HFF-Myc (cell line): ENCODE data around the gene SPDYE3.
"Not testable (repeated sequence)": the region's sequence is repeated elsewhere in the genome, so short reads cannot be mapped to it uniquely, and the experiment has no call there.

Experiments used
- DNase-seq: peaks from one replicate; pipeline ENCODE4 v3.0.0-alpha.2; 2011; ENCODE audit warnings: low read depth; ENCODE audit errors: extremely low read depth
- H3K4me3 ChIP-seq: replicated peaks from 2 replicates; pipeline ENCODE4 v1.5.1; 2011; ENCODE audit warnings: low read depth, mild to moderate bottlenecking, control low read depth, low read length
- TF ChIP-seq, protein P1 (sequence below): IDR thresholded peaks from 2 replicates; pipeline ENCODE4 v1.5.1; 2012; ENCODE audit warnings: mild to moderate bottlenecking, low read depth, low read length, control low read depth; ENCODE audit errors: missing control alignments

Gene SPDYE3

DNA sequence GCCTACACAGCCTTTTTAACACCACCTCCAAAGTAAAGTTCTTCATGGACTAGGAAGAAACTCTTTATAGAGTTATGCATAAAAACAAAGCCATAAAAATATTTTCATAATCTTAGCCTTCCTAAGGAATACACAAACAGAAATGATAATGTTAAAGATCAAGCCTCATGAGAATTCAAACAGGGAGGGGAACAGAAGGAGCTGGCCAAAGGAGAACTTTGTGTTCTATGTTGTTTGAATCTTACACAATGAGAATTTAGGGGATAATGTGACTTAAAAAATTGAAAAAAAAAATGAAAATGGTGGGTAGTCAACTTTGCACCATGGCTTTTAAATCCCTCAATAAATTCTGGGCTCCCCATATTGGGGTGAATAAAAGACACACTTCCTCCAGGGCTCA, 41.3 kb downstream of the SPDYE3 start:
- no peak for DNase-seq

DNA sequence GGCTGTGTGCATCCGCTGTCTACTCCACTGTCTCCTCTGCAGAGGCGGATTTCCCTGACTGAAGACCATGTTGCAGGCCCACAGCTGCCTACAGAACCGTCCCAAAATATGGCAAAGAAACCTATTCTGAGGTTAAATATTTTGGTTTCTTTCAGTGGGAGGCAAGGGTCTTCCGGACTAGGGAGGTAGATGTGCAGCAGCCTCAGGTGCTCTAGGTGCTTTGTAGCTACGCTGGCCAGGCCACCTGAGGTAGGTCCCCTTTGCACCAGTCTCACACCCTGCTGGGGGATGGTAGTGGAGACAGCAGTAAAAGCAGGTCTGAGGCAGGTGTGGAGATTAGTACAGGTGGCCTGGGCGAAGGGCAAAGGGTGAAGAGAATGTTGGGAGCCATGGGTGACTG, 42.3 kb downstream of the SPDYE3 start:
- no peak overlapping the region for H3K4me3 ChIP-seq
- no peak for DNase-seq
- TF ChIP-seq, protein P1, sequence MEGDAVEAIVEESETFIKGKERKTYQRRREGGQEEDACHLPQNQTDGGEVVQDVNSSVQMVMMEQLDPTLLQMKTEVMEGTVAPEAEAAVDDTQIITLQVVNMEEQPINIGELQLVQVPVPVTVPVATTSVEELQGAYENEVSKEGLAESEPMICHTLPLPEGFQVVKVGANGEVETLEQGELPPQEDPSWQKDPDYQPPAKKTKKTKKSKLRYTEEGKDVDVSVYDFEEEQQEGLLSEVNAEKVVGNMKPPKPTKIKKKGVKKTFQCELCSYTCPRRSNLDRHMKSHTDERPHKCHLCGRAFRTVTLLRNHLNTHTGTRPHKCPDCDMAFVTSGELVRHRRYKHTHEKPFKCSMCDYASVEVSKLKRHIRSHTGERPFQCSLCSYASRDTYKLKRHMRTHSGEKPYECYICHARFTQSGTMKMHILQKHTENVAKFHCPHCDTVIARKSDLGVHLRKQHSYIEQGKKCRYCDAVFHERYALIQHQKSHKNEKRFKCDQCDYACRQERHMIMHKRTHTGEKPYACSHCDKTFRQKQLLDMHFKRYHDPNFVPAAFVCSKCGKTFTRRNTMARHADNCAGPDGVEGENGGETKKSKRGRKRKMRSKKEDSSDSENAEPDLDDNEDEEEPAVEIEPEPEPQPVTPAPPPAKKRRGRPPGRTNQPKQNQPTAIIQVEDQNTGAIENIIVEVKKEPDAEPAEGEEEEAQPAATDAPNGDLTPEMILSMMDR = no peak

More for the DNA sequence above, 41.3 kb downstream of the SPDYE3 start:
- TF ChIP-seq, protein P1 = no peak
- H3K4me3 ChIP-seq = no peak overlapping the region

DNA sequence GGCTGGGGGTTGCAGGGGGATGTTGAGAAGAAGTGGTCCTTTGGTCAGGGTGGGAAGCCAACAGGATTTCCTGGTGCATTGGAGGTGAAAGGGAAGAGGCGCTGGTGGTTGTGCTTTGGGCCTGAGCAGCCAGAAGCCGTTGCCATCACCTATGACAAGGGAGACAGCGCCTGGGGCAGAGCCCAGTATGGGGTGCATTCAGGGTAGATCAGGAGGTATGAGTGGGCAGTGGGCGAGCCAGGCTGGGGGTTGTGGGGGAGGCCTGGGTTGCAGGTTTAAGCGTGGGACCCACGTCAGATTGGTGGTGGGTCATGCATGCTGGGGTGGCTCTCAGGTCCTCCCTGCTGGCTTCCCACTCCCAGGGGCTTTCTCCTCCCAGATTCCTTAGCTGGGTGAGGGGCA, 44.2 kb downstream of the SPDYE3 start:
- TF ChIP-seq, protein P1 = no peak
- no peak overlapping the region for H3K4me3 ChIP-seq
- no peak for DNase-seq

DNA sequence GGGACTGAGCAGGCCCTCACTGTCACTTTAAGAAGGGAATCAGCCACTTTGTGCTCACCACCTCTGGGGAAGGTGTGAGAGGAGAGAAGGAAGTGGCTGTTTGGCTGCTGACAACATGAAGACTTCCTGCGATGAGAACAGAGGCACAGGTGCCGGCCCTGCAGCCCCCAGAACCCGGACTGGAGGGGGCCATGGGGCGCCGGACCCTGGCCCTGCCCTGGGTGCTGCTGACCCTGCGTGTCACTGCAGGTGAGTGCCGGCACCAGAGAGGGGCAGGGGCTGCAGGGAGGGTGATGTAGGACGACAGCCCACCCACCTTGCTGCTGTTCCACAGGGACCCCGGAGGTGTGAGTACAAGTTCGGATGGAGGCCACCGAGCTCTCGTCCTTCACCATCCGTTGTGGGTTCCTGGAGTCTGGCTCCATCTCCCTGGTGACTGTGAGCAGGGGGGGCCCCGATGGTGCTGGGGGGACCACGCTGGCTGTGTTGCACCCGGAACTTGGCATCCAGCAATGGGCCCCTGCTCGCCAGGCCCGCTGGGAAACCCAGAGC, 44.8 kb downstream of the SPDYE3 start:
- not testable (repeated sequence) for DNase-seq

DNA sequence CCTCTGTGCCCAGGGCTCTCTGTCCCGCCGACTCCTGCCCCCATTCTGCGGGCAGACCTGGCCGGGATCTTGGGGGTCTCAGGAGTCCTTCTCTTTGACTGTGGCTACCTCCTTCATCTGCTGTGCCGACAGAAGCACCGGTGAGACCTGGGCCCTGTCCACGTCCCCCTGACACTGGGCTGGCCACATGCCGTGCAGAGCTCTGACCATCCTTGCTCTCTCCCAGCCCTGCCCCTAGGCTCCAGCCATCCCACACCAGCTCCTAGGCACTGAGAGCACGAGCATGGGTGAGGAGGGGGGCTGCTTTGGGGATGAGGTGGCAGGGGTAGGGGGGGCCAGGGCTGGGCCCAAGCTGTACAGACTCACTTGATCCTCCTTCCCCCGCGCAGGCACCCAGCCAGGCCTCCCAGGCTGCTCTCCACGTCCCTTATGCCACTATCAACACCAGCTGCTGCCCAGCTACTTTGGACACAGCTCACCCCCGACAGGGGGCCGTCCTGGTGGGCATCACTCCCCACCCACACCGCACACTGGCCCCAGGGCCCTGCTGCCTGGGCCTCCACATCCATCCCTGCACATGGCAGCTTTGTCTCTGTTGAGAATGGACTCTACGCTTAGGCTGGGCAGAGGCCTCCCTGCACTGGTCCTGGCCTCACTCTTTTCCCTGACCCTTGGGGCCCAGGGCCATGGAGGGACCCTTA, 45.6 kb downstream of the SPDYE3 start:
- no peak for DNase-seq
- TF ChIP-seq, protein P1 = no peak
- no peak overlapping the region for H3K4me3 ChIP-seq

More for the DNA sequence above, 44.8 kb downstream of the SPDYE3 start:
- not testable (repeated sequence) for H3K4me3 ChIP-seq

DNA sequence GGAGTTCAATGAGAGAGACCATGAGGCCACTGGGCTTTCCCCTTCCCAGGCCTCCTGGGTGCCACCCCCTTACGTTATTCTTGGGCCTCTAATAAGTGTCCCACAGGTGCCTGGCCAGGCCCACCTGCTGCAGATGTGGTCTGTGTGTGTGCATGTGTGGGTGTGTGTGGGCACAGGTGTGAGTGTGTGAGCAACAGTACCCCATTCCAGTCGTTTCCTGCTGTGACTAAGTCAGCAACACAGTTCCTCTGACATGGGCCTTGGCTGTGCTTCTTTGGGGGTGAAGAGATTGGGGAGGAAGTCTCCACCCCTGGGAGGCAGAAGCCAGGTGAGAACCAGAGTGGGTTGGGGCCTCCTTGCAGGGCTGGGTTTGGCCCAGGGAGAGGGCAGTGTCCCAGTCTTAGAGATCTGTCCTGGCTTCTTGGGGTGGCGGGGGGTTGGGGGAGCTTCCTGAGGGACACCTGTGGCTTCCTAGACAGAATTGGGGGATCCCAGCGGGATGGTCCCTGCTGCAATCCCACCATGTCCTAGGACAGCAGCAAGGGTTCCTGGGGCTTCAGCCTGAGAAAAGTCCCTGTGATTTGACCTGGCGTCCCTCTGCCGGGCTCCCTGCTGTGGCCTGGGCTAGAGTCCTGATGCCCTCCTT, 46.3 kb downstream of the SPDYE3 start:
- H3K4me3 ChIP-seq = no peak overlapping the region
- DNase-seq = no peak
- TF ChIP-seq, protein P1 = no peak

DNA sequence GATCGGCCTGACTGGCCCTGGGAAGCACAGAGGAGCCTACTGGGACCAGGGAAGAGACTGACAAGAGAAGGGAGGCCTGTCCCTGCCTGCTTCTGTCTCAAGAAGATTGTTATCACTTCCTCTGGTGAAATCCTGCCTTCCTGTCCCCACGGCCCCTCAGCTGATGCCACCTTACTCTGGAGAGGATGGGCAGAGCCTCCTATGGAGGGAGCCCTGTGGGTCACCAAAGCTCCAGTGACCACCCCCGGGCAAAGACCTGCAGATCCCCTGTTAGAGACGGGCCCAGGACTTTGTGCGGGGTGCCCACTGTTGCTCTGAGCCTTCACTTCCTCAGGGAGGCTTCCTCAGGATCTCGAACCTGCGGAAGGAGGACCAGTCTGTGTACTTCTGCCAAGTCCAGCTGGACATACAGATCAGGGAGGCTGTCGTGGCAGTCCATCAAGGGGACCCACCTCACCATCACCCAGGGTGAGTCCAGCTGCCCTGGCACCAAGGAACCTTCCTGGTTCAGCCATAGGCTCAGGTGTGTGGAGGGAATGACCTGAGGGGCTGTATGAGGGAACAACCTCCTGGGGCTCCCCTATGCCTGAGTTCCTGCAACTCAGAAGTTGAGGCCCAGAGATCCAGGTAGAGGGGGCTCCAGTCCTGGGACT, 49.0 kb downstream of the SPDYE3 start:
- H3K4me3 ChIP-seq = no peak overlapping the region
- no peak for DNase-seq
- TF ChIP-seq, protein P1 = no peak
